ENCODE measurements around the gene PRDX4. TPM values are rescaled to one million over a fixed set of nuclear protein-coding genes. Genes with fewer than 3 reads are reported as not detected.
A peak's percentile ranks its signal among the peaks of the same experiment; 100 is the strongest.
"Not testable (repeated sequence)": the region's sequence is repeated elsewhere in the genome, so short reads cannot be mapped to it uniquely, and the experiment has no call there.

Gene PRDX4
- total RNA-seq, 1 experiment from 2014 or later: 208 TPM

DNA sequence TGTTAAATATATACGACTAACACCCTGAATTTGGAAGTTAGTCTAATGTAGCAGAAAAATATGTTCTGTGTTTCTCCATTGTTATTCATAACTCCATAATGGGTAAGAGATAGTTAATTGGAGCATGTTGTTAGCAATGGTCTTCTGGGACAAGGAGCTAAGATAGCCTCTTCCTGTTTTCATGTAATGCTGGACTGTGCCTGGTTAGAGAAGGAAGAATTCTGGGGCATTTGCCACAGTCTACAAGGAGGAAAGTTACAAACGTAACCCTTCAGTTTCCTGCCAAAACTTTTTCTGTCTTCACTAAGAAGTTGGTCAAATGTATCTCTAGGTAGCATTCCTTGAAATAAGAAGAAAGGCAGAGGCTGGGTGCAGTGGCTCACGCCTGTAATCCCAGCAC, 5.8 kb downstream of the PRDX4 start:
- DNase-seq (ENCODE audit: low read depth): no peak

- not testable (repeated sequence) for DNase-seq (ENCODE audit: low read depth)
Measured at GRCh38 chrX:23676486-23676885, 9.2 kb downstream of the PRDX4 start.

DNA sequence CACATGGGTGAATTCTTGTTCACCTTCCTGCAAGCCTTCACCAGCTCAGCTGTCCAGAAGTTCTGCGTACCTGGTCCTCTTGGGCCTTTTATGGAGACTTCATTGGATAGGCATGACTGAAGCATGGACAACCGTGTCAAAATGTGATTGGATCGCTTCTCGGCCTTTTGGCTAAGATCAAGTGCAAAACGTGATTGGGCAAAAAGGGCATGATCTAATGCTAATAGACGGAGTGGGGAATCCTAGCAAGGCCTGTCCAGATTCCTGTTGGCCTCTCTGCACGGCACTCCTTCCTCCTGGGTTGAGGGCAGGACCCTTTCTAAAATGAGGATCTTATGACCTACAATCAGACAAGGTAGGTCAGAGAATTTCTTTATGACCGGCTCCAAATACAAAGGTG, 24.9 kb downstream of the PRDX4 start:
- DNase-seq (ENCODE audit: low read depth): no peak

- peak; percentile 45 for DNase-seq (ENCODE audit: low read depth)
Measured at GRCh38 chrX:23694606-23695005, 27.3 kb downstream of the PRDX4 start.

DNA sequence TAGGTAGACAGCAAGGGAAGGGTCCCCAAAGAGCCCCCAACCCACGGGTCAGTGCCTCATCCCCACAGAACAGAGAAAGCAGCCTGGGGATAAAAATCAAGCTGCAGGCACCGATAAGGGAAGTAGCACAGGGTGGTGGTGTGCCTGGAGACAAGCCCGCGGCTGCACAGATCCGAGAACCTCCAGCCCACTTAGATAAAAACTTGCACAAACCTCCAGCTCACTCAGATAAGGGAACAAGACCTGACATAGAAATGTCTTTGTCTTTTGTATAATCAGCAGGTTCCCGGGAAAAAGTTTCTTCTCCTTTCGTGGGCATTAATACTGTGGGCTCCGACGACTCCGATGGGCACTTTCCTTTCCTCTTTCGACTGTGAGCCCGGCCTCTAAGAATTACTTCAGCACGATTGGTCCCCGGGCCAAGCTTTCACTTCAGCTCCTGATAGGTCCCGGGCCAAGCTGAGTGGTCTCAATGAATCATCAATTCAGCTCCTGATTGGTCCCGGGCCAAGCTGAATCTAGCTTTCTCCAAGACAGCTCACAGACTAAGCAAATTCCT, 32.4 kb downstream of the PRDX4 start:
- DNase-seq (ENCODE audit: low read depth): peak; percentile 2

DNA sequence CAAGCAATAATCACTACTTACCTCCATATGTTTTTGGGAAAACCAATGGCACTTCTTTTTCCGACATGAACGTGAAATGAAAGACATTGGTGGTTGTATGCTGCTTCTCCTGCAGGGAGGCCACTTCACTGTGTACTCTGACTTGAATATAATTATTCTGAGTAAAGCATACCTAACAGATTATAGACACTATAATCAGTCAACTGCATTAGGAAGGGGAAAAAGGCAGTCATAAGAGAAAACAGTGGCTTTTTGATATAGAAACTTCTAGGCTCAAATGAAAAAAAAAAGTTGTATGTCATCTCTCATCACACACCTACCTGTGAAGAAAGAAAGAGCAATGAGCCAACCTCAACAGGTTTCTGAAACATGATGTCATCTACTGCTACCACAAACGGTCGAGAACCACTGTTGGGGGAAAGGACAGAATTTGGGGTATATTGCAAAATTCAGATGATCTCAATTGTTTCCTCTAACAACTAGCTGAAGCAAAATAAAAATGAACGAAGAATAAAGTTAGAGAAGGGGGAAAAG, 37.4 kb downstream of the PRDX4 start:
- no peak for DNase-seq (ENCODE audit: low read depth)

DNA sequence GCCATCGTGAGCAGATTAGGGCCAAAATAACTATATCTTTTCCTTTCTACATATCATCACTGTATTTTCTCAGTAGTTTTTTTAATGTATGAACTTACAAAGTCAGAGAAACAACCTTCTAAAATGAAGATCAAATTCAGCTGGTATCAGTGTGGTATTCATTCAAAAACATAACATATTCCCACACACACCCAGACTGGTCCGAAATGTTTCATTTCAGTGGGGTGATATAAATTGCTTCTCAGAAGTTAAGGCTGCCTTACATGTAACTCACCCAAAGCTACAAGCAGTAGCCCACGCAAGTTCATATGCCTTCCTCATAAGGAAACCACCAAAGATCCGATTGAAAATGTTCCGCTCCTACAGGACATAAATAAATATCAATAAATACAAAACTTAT, 37.9 kb downstream of the PRDX4 start:
- DNase-seq (ENCODE audit: low read depth): no peak

DNA sequence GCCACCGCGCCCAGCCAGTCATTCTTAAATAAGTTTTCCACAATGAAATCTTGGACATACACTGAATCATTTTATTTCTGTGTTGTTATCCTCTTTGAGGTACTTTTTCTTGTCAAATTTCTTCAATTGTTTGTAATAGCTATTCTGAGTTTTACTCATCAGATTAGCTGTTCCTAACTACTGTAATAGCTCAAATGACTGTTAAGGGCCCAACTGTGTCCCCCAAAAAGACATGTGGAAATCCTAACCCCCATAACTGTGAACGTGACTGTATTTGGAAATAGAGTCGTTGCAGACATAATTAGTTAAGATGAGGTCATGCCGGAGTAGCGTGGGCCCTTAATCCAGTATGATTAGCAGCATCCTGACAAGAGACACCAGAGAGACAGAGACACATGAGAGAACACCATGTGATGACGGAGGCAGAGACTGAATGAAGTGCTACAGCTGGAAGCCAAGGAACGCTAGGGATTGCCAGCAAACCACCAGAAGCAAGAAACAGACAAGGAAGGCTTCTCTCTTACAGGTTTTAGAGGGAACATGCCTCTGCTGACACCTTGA, 52.9 kb downstream of the PRDX4 start:
- no peak for DNase-seq (ENCODE audit: low read depth)

DNA sequence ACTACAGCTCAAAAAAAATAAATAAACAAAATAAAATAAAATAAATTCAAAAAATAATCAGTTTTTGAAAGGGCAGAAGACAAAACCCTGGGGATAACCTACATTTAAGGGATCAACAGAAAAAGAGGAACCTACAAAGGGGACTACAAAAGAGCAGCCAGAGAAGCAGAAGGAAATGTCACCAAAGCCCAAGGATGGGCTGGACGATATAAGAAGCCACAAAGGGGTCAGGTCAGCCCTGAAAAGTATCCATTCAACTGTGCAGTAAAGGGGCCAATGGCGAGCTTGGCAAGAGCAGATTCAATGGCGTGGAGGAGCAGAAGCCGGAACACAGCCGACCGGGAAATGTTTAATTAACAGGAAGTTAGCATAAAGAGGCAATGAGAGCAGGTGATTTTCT, 58.9 kb downstream of the PRDX4 start:
- no peak for DNase-seq (ENCODE audit: low read depth)

DNA sequence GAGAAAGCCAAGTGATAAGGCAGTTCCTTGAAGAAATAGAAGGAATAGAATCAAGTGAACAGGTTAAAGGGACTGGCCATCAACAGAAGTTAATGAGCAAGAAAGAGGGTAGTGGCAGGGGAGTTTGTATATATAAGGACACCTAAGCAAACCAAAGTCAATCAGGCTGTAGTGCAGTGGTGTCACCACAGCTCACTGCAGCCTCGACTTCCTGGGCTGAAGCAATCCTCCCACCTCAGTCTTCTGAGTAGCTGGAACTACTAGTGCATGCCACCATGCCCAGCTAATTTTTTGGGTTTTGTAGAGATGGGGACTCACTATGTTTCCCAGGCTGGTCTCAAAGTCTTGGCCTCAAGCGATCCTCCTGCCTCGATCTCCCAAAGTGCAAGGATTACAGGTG, 59.9 kb downstream of the PRDX4 start:
- DNase-seq (ENCODE audit: low read depth): no peak

DNA sequence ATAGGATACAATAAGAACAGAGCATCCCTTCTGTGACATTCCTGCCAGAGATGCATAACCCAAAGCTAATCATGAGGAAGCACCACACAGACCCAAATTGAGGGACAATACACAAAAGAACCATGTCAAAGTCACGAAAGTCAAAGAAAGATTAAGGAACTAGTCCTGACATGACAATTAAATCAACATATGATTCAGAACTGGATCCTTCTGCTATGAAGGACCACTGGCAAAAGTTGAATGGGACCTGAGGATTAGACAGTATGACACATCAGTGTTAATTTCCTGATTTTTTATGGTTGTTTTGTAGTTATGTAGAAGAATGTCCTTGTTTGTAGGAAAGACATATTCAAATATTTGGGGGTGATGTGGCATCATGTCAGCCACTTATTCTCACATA, 61.9 kb downstream of the PRDX4 start:
- DNase-seq (ENCODE audit: low read depth): no peak

DNA sequence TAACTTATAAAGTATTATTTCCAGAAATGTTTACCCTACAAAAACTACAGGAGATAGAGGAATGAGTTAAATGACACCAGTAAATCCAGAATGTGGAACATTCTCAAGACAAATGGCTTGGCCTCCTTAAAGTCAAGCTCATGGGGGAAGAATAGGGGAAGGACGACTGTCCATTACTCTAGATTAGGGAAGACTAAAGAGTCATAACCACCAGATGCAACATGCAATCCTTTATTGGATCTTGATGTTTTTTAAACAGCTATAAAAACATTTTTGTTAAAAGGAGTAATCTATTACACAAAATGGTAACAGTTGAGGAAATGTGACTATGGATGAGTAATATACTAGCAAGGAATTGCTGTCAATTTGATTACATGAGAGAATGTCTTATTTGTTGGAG, 64.7 kb downstream of the PRDX4 start:
- no peak for DNase-seq (ENCODE audit: low read depth)

- no peak for DNase-seq (ENCODE audit: low read depth)
Measured at GRCh38 chrX:23732704-23733103, 65.4 kb downstream of the PRDX4 start.

Other genes starting within 250 kb of the PRDX4 start
- 75.4 and 85.5 TPM in 2 replicates for gene ACOT9, start 75.8 kb downstream of the PRDX4 start, total RNA-seq (2014; rRNA removed; shearing (Covaris generic))
- gene SAT1, start 115.7 kb downstream of the PRDX4 start, total RNA-seq (2014; rRNA removed; shearing (Covaris generic)): 56.4 and 65.9 TPM in 2 replicates
- 29.4 and 49.9 TPM in 2 replicates for gene APOO, start 240.4 kb downstream of the PRDX4 start, total RNA-seq (2014; rRNA removed; shearing (Covaris generic))
- gene CXorf58, start 240.5 kb downstream of the PRDX4 start, total RNA-seq (2014; rRNA removed; shearing (Covaris generic)): not detected in 2 replicates